Stimulated activated CD8-positive, alpha-beta memory T cell treated with anti-CD3 and anti-CD28 coated beads, Interleukin-12 subunit alpha, Interleukin-12 subunit beta, amount 100 ng/mL, for 4 hours (primary cell): ENCODE results near the gene CDH12.
"Not testable (repeated sequence)": the region's sequence is repeated elsewhere in the genome, so short reads cannot be mapped to it uniquely, and the experiment has no call there.

Experiments
- DNase-seq: peaks from one replicate; pipeline ENCODE4 v3.0.0-alpha.2; 2020; ENCODE audit warnings: low read depth

CDH12 gene

GRCh38 chr5:22432905-22433304, 420.2 kb downstream of the CDH12 start:
- no peak for DNase-seq

GRCh38 chr5:22431840-22432239, 421.3 kb downstream of the CDH12 start:
- DNase-seq, result no peak

GRCh38 chr5:22431406-22431805, 421.7 kb downstream of the CDH12 start:
- no peak for DNase-seq

- DNase-seq, result no peak
Measured at GRCh38 chr5:22411554-22412349, 441.4 kb downstream of the CDH12 start.

GRCh38 chr5:22391956-22392355, 461.2 kb downstream of the CDH12 start:
- DNase-seq, result no peak

GRCh38 chr5:22390888-22391287, 462.3 kb downstream of the CDH12 start:
- no peak for DNase-seq

GRCh38 chr5:22372826-22373660, 480.1 kb downstream of the CDH12 start:
- DNase-seq, result no peak

GRCh38 chr5:22372376-22372775, 480.8 kb downstream of the CDH12 start:
- DNase-seq, result no peak

- no peak for DNase-seq
Measured at GRCh38 chr5:22354956-22355355, 498.2 kb downstream of the CDH12 start.

- no peak for DNase-seq
Measured at GRCh38 chr5:22352493-22352892, 500.7 kb downstream of the CDH12 start.

- DNase-seq, result no peak
Measured at GRCh38 chr5:22351178-22351577, 502.0 kb downstream of the CDH12 start.

GRCh38 chr5:22348027-22348426, 505.1 kb downstream of the CDH12 start:
- DNase-seq, result no peak

GRCh38 chr5:22344000-22344399, 509.1 kb downstream of the CDH12 start:
- DNase-seq, result no peak

GRCh38 chr5:22341406-22341805, 511.7 kb downstream of the CDH12 start:
- no peak for DNase-seq

- DNase-seq, result not testable (repeated sequence)
Measured at GRCh38 chr5:22332949-22333348, 520.2 kb downstream of the CDH12 start.

GRCh38 chr5:22329683-22330082, 523.5 kb downstream of the CDH12 start:
- no peak for DNase-seq

- DNase-seq, result no peak
Measured at GRCh38 chr5:22319798-22320197, 533.3 kb downstream of the CDH12 start.

GRCh38 chr5:22316294-22316693, 536.9 kb downstream of the CDH12 start:
- DNase-seq, result no peak

- not testable (repeated sequence) for DNase-seq
Measured at GRCh38 chr5:22315052-22315451, 538.1 kb downstream of the CDH12 start.

GRCh38 chr5:22314548-22314947, 538.6 kb downstream of the CDH12 start:
- DNase-seq, result no peak

- no peak for DNase-seq
Measured at GRCh38 chr5:22306011-22306410, 547.1 kb downstream of the CDH12 start.

GRCh38 chr5:22295832-22296231, 557.3 kb downstream of the CDH12 start:
- DNase-seq, result no peak

GRCh38 chr5:22293147-22293546, 560.0 kb downstream of the CDH12 start:
- DNase-seq, result no peak
